ENCODE measurements around the gene SLC38A6.
A peak's percentile ranks its signal among the peaks of the same experiment; 100 is the strongest.

SLC38A6 gene

DNA sequence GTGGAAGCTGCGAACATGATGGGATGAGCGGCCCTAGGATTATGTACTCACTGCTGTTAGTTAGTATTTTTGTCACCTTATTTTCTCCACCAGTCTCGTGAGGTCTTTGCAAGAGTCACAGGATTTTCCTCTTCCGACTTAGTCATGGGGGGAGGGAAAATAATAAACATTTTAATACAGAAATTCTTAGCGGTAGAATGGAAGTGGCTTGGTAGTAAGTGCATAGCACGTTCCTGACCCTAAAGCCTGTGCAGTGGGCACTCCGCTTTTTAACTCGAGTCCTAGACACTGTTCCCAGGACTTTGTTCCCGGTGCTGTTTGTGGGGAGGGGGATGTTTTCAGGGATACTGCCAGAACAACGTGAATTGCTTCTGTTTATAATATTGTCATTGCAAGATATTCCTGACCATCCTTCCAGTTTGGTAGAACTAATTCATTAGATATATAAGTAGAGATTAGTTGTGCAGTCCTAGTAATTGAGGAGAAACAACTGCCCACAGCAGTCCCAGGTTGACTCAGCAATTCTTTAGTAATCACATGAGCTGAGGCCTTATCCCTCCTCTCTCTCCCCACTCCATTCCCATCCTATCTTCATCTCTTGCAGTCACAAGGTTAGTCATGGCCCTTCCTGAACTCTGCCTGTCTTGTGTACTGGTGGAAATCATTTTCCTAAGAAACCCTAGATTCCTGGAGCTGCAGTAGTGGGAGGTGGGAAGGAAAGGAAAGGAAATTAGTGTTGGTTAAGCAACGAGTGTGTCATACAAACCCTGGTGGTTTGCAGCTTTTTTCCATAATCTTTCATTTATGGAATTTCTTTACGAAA is 799 bp downstream of the SLC38A6 start:
- DNase-seq = no peak

DNA sequence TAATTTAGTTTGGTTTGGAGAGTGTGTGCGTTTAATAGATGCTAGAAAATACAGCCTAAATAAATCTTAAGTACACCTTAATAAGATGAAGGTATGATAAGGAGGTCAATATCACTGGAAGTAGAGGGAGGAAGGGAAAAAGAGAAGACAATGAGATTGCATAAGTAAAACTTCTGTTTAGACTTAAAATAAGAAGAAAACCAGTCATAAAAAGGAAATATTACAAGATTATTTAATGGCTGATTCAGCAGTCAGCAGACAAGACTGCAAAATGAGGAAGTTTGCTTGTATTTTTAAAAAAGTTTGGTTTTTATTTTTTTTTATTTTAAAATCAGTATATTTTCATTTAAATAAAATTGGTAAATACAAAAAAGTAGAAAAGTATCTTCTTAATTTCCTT is 3.2 kb downstream of the SLC38A6 start:
- DNase-seq = no peak

DNA sequence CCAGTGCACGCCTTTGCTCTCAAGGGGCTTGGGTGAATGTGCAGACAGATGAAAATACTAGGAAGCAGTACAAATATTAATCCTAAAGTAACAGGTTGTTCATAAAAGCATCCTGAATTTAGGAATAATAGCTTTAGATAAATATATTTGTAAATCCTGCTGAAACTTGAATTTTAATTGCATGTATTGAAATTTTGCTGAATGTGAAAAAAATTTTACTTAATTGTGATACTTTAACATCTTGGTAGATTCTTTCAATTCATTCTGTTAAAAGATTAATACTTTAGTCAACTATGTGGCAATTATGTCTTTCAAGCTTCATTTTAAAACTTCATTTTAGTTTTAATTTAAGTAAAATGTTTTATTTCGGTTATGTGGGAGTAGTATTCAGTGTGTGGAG is 5.5 kb downstream of the SLC38A6 start:
- DNase-seq = no peak

DNA sequence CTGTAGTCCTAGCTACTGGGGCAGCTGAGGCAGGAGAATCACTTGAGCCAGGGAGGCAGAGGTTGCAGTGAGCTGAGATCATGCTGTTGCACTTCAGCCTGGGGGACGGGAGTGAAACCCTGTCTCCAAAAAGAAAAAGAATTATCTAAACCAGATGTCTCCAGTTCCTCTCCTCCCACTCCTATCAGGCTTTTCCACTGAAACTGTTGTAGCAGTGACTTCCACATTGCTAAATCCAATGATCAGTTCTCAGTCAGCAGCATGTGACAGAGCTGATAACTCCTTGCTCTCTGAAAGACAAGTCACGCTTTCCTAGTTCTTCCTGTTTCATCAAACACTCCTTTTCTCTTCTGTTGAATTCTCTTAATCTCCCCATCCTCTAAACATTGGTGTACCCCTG is 8.6 kb downstream of the SLC38A6 start:
- no peak for DNase-seq

GRCh38 chr14:60998617-60999016 is 17.6 kb downstream of the SLC38A6 start:
- no peak for DNase-seq

- no peak for DNase-seq
Observed at GRCh38 chr14:60999536-60999935, 18.5 kb downstream of the SLC38A6 start.

GRCh38 chr14:61003571-61003970 is 22.5 kb downstream of the SLC38A6 start:
- DNase-seq = no peak

GRCh38 chr14:61019537-61019936 is 38.5 kb downstream of the SLC38A6 start:
- no peak for DNase-seq

DNA sequence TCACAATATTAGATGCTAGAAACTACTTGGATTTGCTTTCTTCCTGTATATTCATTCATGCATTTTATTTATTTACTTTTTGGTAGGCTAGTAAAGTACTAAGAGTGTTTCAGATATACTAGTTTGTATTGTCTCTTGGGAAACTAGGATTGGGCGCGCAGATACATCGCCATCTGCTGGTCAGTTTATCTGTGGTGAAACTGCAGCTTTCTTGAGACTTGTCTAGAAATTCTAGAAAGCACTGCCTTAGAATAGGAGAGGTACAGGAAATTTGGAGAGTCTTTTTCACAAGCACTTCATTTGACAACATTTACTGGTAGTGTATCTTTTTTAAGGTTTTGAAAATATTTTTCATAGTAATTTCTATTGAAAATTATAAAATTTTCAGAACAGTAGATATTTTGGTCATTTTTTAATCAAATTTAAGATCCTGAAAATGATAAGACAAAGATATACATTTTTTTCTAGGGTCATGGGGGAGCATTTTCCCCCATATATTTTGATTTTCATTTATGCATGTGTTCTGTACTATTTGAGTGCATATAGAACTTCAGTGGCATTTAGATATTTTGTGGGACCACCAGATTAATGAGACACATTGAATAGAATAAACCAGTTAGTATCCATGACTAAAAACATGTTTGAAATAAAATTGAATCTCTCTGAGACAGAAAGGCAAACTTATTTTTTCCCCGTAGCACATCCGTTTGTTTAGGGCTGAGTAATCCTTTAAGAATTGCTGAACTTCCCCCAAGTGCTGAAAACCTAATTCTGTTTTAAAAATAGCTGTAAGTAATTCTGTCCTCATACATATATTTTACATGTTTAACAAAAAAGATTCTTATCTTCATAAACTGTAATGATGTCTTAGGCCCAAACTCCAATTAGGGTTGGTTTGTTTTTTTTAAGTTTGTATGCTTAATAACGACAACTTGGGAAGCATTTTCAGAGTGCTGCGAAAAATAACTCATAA is 44.5 kb downstream of the SLC38A6 start:
- DNase-seq = peak; percentile 47

DNA sequence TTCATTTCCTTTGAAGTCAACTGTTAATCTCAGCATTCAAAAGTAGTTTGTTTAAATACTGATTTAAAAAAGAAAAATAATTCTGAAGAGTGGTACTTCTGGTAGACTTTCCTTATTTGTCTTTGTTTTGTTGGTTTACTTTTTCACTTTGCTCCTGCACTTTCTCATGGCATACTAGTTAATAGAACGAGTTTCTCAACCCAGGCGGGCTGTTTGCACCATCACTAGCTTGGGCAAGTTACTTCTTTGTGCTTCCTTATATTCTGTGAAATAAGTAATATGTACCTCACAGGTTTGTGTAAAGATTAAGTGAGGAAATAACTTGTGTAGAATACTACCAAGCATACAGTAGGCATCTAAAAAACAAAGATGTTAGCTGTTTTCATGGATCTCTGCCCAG is 45.5 kb downstream of the SLC38A6 start:
- no peak for DNase-seq

DNA sequence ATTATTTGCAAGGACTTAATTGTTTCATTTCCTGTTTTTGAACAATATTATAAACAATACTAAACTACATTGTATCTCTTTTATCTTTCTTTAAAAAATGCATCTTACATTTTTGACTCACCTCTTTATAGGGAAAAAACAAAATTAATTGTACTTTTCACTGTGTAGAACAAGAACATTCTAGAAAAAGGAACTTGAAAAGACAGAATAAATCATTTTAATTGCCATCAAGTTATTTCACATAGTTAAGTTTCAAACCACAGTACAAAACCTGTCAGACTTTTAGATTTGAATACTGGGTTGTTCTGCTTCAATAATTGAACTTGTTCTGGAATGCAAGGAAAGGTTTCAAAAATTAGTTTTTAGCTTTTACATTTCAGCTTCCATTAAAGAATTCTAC is 50.0 kb downstream of the SLC38A6 start:
- no peak for DNase-seq

DNA sequence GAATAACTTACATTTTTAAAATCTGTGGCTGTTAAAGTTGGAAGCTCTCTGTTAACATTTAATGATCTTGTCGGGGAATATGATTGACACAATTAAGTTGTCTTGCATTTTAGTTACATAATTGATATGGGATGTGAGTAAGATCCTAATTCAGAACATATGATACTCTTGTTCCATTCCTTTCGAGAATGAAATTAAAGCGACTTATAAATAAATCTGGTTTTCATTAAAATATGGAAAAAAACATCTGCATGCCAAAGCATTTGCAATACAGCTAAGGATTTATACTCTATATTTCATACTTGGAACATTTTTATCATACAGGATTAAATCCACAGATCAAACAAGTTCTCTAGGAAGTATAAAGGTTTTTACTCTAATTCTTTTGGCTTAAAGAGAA is 52.0 kb downstream of the SLC38A6 start:
- DNase-seq = no peak

DNA sequence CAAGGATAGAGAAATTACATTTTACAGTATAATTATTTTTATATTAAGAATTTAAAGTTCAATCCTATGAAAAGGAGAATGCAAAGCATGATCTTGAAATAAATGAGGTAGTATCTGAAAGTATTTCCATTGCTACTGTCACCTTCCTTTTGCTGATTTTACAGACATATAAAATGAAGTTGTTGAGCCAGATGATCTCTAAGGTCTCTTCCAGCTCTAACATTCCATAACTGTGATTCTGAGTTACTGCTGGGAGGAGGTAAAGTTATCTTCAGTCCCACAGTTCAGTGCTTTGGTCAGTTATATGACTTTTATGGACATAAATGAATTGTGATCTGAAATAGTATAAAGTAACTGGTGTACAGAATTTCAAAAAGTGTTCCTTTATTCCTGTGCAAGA is 52.8 kb downstream of the SLC38A6 start:
- no peak for DNase-seq

DNA sequence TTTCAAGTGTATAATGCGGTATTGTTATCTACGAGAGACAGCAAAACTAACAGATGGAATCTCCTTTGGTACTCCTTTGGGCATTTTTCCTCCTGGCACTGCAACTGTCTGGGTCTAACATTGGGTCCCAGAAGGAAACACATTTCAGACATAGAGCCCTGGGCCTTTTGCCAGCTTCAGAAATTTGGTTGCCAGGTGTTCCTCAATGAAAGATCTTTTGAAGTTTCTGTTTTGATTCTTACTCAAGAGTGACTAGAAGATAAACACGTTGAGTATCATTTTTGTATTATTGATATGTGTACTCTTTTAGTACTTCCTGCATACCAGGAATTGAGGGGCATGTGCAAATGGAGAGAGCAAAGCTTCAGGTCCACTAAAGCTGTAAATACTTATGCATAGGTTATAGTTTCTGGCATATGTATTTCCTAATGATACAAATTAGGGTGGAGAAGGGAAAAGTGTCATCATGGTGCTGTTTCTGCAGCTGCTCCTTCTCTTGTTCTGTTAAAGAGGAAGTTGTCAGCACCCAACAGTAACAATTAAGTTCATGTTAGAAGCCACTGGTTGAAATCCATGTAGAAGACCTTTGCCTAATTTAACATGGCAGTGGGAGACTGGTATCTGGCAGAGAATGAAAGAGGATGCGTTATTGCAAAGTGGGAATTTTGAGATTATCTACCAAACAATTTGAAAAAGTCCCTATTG is 53.5 kb downstream of the SLC38A6 start:
- no peak for DNase-seq

DNA sequence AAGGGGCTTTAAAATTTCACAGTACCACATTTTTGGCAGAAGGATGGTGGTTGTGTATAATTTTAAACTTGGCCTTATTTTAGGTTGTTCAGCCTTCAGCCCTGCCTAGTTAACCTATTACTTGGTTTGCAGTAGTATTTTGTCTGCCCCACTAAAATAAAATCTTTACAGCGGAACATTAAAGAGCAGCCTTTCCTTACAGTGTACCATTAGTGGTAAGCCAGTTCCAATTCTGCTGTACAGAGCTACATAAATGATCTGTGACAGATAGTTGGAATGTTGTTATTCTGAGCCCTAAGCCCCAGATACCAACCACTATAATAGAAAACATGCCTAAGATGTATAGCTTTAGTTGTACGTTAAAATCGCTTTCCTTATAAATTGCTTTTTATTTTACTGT is 56.2 kb downstream of the SLC38A6 start:
- no peak for DNase-seq

GRCh38 chr14:61041704-61042103 is 60.7 kb downstream of the SLC38A6 start:
- DNase-seq = no peak

GRCh38 chr14:61042220-61042619 is 61.2 kb downstream of the SLC38A6 start:
- DNase-seq = no peak

GRCh38 chr14:61043506-61043905 is 62.5 kb downstream of the SLC38A6 start:
- DNase-seq = no peak

DNA sequence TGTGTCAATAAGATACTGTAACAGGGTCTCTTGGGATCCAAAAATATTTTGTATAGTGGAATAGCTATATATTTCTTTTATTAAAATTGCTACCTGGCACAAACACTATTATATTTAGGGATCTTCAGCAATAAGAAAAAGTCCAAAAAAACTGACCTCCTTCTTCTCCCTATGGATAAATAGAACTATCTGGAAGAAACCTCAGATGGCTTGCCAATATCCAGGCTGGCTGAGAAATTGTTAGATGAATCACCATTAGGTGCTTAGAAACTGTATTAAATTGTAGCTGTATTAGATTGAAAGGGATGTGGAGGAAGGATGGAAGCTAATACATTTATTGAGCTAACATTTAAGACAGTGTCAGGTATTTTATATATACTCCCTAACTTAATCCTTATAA is 66.0 kb downstream of the SLC38A6 start:
- no peak for DNase-seq

- no peak for DNase-seq
Observed at GRCh38 chr14:61048640-61049039, 67.6 kb downstream of the SLC38A6 start.

- no peak for DNase-seq
Observed at GRCh38 chr14:61050417-61050816, 69.4 kb downstream of the SLC38A6 start.

GRCh38 chr14:61051051-61051450 is 70.0 kb downstream of the SLC38A6 start:
- no peak for DNase-seq

GRCh38 chr14:61051621-61052020 is 70.6 kb downstream of the SLC38A6 start:
- no peak for DNase-seq

All from CD4-positive, alpha-beta T cell treated with Interleukin-6 for 4 hours (primary cell).